Stimulated activated CD4-positive, alpha-beta T cell treated with anti-CD3 and anti-CD28 coated beads, Interleukin-1b, Interleukin-23, amount 100 ng/mL, for 4 hours (primary cell): ENCODE data around the gene SPATS2.
A peak's percentile ranks its signal among the peaks of the same experiment; 100 is the strongest.
"Not testable (repeated sequence)": the region's sequence is repeated elsewhere in the genome, so short reads cannot be mapped to it uniquely, and the experiment has no call there.

ENCODE experiments used
- DNase-seq, 2 donors: peaks; one replicate each; pipeline ENCODE4 v3.0.0-alpha.2; 2020; ENCODE audit warnings: low read depth in 2 of 2

The SPATS2 gene

GRCh38 chr12:49512546-49512945 lies 145.3 kb downstream of the SPATS2 start:
- no peak for DNase-seq

GRCh38 chr12:49515266-49515665 lies 148.0 kb downstream of the SPATS2 start:
- no peak for DNase-seq

DNA sequence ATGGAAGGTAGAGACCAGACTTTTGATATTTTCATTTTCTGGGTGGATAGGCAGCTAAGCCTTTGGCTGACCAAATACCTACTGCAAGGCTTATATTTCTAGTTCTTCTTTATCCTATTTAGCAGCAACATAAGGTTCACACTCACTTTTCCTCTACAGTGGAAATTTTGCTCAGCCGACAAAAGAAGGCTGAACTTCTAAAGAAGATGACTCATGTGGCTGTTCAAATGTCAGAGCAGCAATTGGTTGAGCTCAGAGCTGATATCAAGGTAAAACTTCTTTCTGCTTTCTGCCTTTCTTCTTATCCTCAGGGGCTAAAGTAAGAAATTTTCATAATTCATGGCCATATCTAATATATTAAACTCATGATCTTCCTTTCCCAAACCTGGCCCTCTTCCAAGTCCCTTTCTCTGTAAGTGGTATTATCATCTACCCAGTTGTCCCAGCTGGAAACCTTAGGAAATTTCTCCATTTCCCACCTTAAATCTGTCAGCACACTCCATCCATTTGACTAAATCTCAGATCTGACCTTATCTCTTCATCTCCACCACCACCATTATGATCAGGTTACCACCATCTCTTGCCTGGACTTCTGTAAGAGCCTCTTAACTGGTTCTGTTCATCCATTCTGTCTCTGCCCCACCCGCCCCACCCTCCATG lies 151.8 kb downstream of the SPATS2 start:
- no peak for DNase-seq

GRCh38 chr12:49519574-49519936 lies 152.3 kb downstream of the SPATS2 start:
- no peak for DNase-seq

- DNase-seq: no peak
Measured at GRCh38 chr12:49521389-49521788, 154.1 kb downstream of the SPATS2 start.

- no peak for DNase-seq
Measured at GRCh38 chr12:49524660-49525324, 157.5 kb downstream of the SPATS2 start.

DNA sequence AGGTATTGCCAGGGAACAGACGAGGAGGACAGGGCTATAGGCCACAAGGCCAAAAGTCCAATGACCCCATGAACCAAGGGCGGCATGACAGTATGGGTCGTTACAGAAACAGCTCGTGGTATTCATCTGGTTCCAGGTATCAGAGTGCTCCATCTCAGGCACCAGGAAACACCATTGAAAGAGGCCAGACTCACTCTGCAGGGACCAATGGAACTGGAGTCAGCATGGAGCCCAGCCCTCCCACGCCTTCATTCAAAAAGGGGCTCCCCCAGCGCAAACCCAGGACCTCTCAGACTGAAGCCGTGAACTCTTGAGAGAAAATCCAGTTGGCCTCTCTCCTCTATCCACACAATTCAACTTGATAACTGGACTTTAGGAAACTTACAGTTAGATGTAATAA lies 158.7 kb downstream of the SPATS2 start:
- DNase-seq: no peak

DNA sequence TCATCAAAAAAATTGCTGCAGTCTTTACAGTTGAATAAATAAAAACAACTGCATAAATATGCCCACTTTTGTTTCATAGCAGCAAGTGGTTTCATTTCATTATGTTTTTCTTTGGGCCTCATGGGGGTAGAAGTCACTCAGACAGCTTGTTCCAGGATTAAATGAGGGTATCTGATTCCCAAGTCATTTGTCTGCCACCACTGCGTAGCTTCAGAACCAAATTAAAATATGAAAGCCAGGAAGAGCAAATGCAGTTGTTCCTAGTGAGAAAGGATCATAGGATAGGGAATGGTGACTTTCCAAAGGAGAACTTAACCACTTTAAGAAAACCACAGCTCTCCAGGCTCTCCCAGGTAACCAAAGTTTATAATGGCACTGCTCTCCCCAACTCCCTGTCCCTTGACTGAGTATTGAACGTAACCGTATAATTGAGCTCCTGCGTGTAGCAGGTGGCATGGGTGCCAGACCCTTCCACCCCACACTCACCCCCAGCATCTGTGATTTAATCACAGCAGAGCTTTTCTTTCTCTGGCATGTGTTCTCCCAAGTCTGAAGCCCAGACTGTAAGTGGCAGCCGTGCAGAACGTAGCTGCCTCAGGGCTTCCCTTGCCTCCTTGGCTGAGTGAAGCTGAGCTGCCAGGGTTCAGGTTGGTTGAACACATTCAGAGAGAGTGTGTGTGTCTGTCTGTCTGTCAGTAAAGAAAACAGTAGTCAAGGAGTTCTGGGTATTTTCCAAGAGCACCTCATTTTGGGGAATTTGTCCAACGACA lies 160.3 kb downstream of the SPATS2 start:
- no peak for DNase-seq

- DNase-seq: no peak
Measured at GRCh38 chr12:49529414-49529813, 162.2 kb downstream of the SPATS2 start.

DNA sequence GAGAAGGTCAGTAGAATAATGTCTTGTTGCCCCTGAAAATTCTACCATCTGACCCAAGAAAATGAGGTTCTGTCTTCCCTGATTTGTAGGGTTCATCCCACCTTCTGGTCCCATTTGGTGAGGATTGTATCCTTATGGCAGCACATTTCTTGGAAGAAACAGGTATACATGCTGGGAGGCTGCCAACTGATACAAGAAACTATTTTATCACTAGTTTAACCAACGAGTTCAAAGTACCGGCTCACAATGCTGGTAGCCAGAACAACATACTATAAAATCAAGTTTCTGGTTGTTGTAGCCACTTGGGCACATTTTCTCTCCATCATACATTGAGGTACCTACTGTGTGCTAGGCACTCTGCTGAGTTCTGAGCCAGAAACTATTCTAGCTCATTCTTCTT lies 164.5 kb downstream of the SPATS2 start:
- DNase-seq: no peak

DNA sequence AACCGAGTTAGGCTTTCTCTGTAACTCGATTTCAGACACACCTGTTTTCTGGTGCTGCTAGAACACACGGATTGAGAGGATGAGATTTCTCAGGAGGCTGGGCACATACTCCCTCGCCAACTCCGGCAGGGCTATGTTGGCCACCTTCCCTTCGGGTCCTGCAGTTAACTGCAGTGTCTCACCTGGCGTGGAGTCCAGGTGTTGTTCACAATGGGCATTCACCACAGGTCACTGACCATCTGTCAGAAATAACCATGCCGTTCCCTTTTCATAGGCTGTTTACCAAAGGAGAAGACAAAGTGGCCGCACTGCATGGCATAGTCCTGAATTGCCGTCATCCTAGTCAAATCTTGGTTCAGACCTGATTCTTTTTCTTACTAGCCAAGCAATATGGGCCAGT lies 166.1 kb downstream of the SPATS2 start:
- DNase-seq: no peak

DNA sequence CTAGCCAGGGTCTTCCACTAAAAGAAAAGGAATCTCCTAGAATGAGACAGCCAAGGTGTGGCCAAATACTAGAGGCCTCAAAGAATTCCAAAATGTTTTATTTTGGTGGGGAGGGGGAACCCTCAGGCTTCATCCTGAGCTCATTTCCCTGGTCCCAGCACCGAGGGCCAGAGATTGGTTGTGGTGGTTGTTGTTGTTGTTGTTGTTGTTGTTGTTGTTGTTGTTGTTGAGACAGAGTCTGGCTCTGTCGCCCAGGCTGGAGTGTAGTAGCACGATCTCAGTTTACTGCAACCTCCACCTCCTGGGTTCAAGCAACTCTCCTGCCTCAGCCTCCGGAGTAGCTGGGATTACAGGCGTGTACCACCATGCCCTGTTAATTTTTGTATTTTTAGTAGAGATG lies 166.9 kb downstream of the SPATS2 start:
- not testable (repeated sequence) for DNase-seq

GRCh38 chr12:49534731-49535278 lies 167.5 kb downstream of the SPATS2 start:
- DNase-seq: no peak

GRCh38 chr12:49535921-49536525 lies 168.8 kb downstream of the SPATS2 start:
- DNase-seq: no peak

GRCh38 chr12:49536526-49537071 lies 169.3 kb downstream of the SPATS2 start:
- DNase-seq: no peak

GRCh38 chr12:49537231-49537751 lies 170.0 kb downstream of the SPATS2 start:
- no peak for DNase-seq

GRCh38 chr12:49537752-49538509 lies 170.7 kb downstream of the SPATS2 start:
- peak; percentile 29 to 35 for DNase-seq

- peak; percentile 72 to 78 for DNase-seq
Measured at GRCh38 chr12:49538510-49539403, 171.5 kb downstream of the SPATS2 start, which contains the start of gene KCNH3. KCNH3 (plus strand) TSS chr12:49539030; CDS start chr12:49539417, 387 bp downstream.

DNA sequence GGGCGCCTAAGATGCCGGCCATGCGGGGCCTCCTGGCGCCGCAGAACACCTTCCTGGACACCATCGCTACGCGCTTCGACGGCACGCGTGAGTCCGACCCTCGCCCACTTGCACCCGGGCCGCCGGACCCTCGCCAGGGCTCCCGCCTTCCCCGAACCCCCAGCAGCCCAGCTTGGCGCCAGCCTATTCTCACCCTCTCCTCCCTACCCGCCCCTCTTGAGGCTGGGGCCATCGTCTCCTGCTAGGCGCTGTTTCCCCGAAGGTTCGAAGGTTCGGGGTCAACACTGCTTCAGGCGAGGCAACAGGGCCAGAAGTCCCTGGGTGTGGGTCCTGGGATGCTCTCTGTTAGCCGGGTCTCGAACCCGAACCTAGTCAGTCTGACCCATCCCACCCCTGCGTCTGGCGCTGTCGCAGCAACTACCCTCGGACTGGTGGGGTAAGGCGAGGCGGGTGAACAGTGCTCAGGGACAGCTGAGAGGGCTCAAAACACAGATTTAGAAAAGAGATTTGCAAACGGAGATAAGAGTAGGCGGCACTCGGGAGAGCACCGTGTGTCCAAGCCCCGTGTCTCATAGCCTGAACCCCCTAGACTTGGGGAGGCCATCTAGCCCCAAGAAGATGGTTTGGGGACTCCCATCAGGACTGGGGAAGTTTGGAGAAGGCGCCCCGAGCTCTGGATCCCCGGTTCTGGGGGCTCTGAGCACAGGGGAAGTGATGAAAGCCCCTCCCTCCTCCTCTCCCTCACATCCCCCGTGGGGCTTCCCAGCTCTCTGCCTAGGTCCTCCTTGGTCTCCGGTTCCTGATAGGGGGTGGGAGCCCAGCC lies 172.4 kb downstream of the SPATS2 start:
- no peak for DNase-seq
